HepG2 (cell line): ENCODE data around the gene NUTF2. TPM values are rescaled to one million over a fixed set of nuclear protein-coding genes. Genes with fewer than 3 reads are reported as not detected.
A peak's percentile ranks its signal among the peaks of the same experiment; 100 is the strongest.

Experiments used
- BORCS8-MEF2B ChIP-seq: sonication (generic); formaldehyde crosslinking; IDR thresholded peaks from 2 replicates; pipeline ENCODE4 v1.8.0; 2022; ENCODE audit warnings: mild to moderate bottlenecking, missing genetic modification reagents
- CEBPB ChIP-seq: IDR thresholded peaks from 2 replicates; pipeline ENCODE4 v1.6.1; 2011; ENCODE audit warnings: low read depth, low read length, improper control_type of control experiment, borderline replicate concordance
- GATAD1 ChIP-seq: IDR thresholded peaks from 2 replicates; pipeline ENCODE4 v1.6.1; 2016; ENCODE audit warnings: missing genetic modification reagents, missing compliant biosample characterization
- MAX ChIP-seq: IDR thresholded peaks from 2 replicates; pipeline ENCODE4 v1.6.1; 2012; ENCODE audit warnings: inconsistent platforms
- MNT ChIP-seq: fragments of 450-650 bp; IDR thresholded peaks from 2 replicates; pipeline ENCODE4 v1.6.1; 2016
- MXD4 ChIP-seq: IDR thresholded peaks from 2 replicates; pipeline ENCODE4 v1.6.1; 2016; ENCODE audit warnings: mild to moderate bottlenecking, missing biosample characterization, missing genetic modification reagents
- PRPF4 ChIP-seq: fragments of 200-400 bp; formaldehyde crosslinking; IDR thresholded peaks from 2 replicates; pipeline ENCODE4 v1.6.1; 2016; ENCODE audit warnings: low read length, low read depth; ENCODE audit not compliant: poor library complexity, severe bottlenecking
- SKIL ChIP-seq: sonication (generic); formaldehyde crosslinking; IDR thresholded peaks from 2 replicates; pipeline ENCODE4 v1.8.0; 2022; ENCODE audit warnings: missing genetic modification reagents, mild to moderate bottlenecking, moderate library complexity, borderline replicate concordance
- TFDP1 ChIP-seq: IDR thresholded peaks from 2 replicates; pipeline ENCODE4 v1.6.1; 2016; ENCODE audit warnings: missing compliant biosample characterization, missing genetic modification reagents, borderline replicate concordance
- THRA ChIP-seq: sonication (generic); formaldehyde crosslinking; IDR thresholded peaks from 2 replicates; pipeline ENCODE4 v1.4.0; 2020; ENCODE audit warnings: missing genetic modification reagents, borderline replicate concordance
- ZNF143 ChIP-seq: sonication (generic); formaldehyde crosslinking; IDR thresholded peaks from 2 replicates; pipeline ENCODE4 v1.4.0; 2020; ENCODE audit warnings: missing genetic modification reagents
- ZNF205 ChIP-seq: IDR thresholded peaks from 2 replicates; pipeline ENCODE4 v1.6.1; 2018; ENCODE audit warnings: missing biosample characterization, missing genetic modification reagents
- ZNF335 ChIP-seq: sonication (generic); formaldehyde crosslinking; IDR thresholded peaks from 2 replicates; pipeline ENCODE4 v1.4.0; 2020; ENCODE audit warnings: missing genetic modification reagents
- ZNF337 ChIP-seq: sonication (generic); formaldehyde crosslinking; IDR thresholded peaks from 2 replicates; pipeline ENCODE4 v1.5.1; 2020; ENCODE audit warnings: missing genetic modification reagents, low read depth, mild to moderate bottlenecking, borderline replicate concordance
- ZNF557 ChIP-seq: sonication (generic); formaldehyde crosslinking; IDR thresholded peaks from 2 replicates; pipeline ENCODE4 v1.4.0; 2020; ENCODE audit warnings: missing genetic modification reagents
- ZNF687 ChIP-seq: sonication (generic); formaldehyde crosslinking; IDR thresholded peaks from 2 replicates; pipeline ENCODE4 v1.5.1; 2020; ENCODE audit warnings: mild to moderate bottlenecking, missing genetic modification reagents, moderate library complexity
- ZNF770 ChIP-seq: sonication (generic); formaldehyde crosslinking; IDR thresholded peaks from 2 replicates; pipeline ENCODE4 v1.5.0; 2020; ENCODE audit warnings: mild to moderate bottlenecking, missing genetic modification reagents
- polyA plus RNA-seq, 8 experiments: library from polyadenylated mRNA; depleted of rRNA in 3 of 8; stranded (reverse) in 7 of 8; unstranded in 1 of 8; fragments of >200 nt; fragmentation: Illumina TruSeq in 4 of 8; extraction: Trizol in 4 of 8; gene quantifications; 2 replicates each; pipeline versions ENCODE4 v1.2.1 to v1.2.3, GENCODE V29; 2011 to 2016; ENCODE audit warnings: low read depth in 4 of 8, missing spikeins in 1 of 8, mixed read lengths in 1 of 8; ENCODE audit not compliant: insufficient read depth in 1 of 8
- total RNA-seq, 5 experiments: library from RNA; depleted of rRNA; stranded (reverse); fragments of >200 nt; fragmentation: Illumina TruSeq; extraction: Trizol; gene quantifications; 2 replicates each; pipeline ENCODE4 v1.2.3, GENCODE V29; 2016; ENCODE audit warnings: low read depth in 1 of 5

NUTF2 gene
- total and polyA plus RNA-seq, 2 of the 13 experiments (the other 11 are each of a cell fraction or from before 2014, with no cell fraction given) = 168 to 214 TPM

GRCh38 chr16:67865318-67865717, 18.6 kb downstream of the NUTF2 start (continued):
- peak; percentile 51 for TF ChIP-seq ZNF687
- peak; percentile 18; the same call in 1 of the 2 replicates for TF ChIP-seq GATAD1
- no peak for TF ChIP-seq SKIL (CRISPR knock-in tag)
- no peak for TF ChIP-seq ZNF557
- peak; percentile 74 for TF ChIP-seq MNT
- peak; percentile 33; the same call in 1 of the 2 replicates for TF ChIP-seq TFDP1 (CRISPR knock-in tag)
- no peak for TF ChIP-seq ZNF205 (CRISPR knock-in tag)
- no peak for TF ChIP-seq ZNF335 (CRISPR knock-in tag)
- TF ChIP-seq ZNF143 (CRISPR knock-in tag) = peak; percentile 21
- peak; percentile 37; the same call in 1 of the 2 replicates for TF ChIP-seq MXD4 (CRISPR knock-in tag)
- no peak for TF ChIP-seq ZNF770
- TF ChIP-seq THRA = no peak
- TF ChIP-seq BORCS8-MEF2B (CRISPR knock-in tag) = peak; percentile 63
- no peak for TF ChIP-seq PRPF4
- TF ChIP-seq MAX = peak; percentile 87
- no peak for TF ChIP-seq ZNF337 (CRISPR knock-in tag)
- TF ChIP-seq CEBPB = no peak
